Choroid plexus epithelial cell (primary cell): ENCODE data around the gene DUSP22.

ENCODE experiments used
- DNase-seq: peaks from one replicate; pipeline ENCODE4 v3.0.0-alpha.2; 2010; ENCODE audit warnings: low read depth
- H3K4me3 ChIP-seq: 2 replicates; pipeline ENCODE4 v1.5.1; 2011; ENCODE audit warnings: low read depth, mild to moderate bottlenecking, control low read depth, low read length, moderate library complexity
- TF ChIP-seq, protein P1 (sequence below): conservative IDR thresholded peaks from 2 replicates; pipeline ENCODE4 v1.5.1; 2011; ENCODE audit warnings: low read depth, mild to moderate bottlenecking, control low read depth, inconsistent platforms, low read length, moderate library complexity

The DUSP22 gene

DNA sequence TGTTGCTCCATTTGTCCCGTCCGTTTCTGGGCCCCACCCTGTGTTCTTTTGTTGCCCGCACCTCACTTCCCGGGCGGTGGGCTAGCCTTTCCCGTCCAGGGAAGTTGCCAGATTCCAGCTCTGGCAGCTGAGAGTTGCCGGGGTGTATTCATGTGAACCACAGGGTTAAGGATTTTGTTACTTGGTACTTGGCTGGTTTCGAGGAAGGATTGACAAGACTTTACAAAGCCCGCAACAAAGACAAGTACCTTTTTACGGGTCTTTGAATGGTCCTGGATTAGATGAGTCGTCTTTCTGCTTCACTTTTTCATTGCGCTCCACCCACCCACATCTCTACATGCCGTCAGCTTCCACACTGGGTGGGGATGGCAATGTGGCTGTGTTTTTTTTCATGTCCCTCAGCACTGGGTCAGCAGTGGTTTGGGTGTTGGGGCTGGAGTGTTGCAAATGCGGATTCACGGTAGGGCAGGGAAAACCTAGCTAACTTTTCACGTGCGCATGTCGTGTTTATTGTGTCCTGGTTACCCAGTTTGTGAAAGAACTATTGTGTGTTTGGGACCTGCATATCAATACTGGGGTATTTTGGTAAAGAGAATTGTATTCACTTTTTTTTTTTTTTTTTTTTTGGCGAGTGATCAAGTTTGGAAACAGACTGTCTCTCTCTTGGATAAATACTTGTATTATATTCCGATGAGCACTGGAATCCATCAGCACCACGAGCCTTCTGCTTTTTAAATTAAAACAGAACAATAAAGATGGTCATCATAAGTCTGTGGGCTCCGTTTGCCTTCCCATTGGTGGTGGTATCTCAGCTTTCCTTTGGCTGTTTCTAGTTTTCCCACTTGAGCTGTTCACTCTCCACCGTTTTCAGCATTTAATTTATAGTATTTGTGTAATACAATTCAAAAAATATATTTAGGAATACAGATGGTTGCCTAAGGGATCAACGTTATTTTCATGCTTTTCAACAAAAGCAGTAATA lies 1.2 kb downstream of the DUSP22 start:
- peak; percentile 20 for DNase-seq
- TF ChIP-seq, protein P1, sequence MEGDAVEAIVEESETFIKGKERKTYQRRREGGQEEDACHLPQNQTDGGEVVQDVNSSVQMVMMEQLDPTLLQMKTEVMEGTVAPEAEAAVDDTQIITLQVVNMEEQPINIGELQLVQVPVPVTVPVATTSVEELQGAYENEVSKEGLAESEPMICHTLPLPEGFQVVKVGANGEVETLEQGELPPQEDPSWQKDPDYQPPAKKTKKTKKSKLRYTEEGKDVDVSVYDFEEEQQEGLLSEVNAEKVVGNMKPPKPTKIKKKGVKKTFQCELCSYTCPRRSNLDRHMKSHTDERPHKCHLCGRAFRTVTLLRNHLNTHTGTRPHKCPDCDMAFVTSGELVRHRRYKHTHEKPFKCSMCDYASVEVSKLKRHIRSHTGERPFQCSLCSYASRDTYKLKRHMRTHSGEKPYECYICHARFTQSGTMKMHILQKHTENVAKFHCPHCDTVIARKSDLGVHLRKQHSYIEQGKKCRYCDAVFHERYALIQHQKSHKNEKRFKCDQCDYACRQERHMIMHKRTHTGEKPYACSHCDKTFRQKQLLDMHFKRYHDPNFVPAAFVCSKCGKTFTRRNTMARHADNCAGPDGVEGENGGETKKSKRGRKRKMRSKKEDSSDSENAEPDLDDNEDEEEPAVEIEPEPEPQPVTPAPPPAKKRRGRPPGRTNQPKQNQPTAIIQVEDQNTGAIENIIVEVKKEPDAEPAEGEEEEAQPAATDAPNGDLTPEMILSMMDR: no peak
- peak overlapping the region; percentile 69 for H3K4me3 ChIP-seq

GRCh38 chr6:294656-295565 lies 2.6 kb downstream of the DUSP22 start:
- TF ChIP-seq, protein P1: no peak
- H3K4me3 ChIP-seq: no peak overlapping the region
- no peak for DNase-seq

- H3K4me3 ChIP-seq: no peak overlapping the region
- peak; percentile 31 for DNase-seq
- TF ChIP-seq, protein P1: no peak
These were observed 4.2 kb downstream of the DUSP22 start for GRCh38 chr6:296151-297122.

- TF ChIP-seq, protein P1: no peak
- H3K4me3 ChIP-seq: no peak overlapping the region
- no peak for DNase-seq
These were observed 5.4 kb downstream of the DUSP22 start for GRCh38 chr6:297571-298232.

DNA sequence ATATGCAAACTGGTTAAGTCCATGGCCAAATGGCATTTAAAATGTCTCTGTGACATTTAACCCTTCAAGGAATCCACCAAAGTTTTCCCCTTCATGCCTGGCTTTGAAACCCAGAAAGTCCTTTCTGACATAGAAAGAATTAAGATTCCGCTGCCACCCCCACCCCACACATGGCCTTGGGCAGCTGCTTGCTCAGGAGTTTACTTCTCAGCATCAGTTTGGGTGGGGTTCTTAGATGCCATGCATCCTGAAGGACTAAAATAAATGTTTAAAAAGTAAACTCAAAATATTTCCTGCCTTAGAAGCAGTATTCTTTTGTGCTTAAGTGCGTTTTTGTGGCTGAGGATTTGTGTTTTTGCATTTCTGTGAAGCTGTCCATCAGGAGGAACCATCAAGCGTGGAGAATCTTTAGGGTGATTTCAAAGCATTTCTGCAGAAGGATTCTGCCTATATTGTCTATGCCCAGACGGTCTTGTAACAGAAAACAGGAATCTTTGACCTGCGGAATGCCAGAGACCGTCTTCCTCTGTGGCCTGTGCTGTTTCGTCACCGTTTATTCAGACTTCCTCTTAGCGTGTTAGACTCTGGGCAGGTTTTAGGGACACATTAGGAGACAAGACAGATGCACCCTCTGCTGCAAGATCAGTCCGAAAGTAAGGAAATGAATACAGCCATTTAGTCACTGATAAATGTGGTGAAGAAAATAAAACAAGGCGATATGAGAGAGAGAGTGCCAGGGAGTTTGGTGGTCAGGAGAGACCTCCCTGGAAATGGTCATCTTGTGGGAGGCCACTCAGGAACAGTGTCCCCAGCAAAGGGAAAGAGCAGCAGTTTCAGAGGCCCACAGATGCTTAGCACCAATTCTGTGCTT lies 6.2 kb downstream of the DUSP22 start:
- TF ChIP-seq, protein P1: no peak
- no peak overlapping the region for H3K4me3 ChIP-seq
- DNase-seq: no peak
